ACHN (cell line): Measurements from ENCODE around the gene TMPRSS9.
"Not testable (repeated sequence)": the region's sequence is repeated elsewhere in the genome, so short reads cannot be mapped to it uniquely, and the experiment has no call there.

Experiments
- DNase-seq: peaks from one replicate; pipeline ENCODE4 v3.0.0-alpha.2; 2015
- in situ Hi-C: cut with HindIII; loops from 2 replicates; pipeline ENCODE4 v1.10.0; 2017; ENCODE audit warnings: low sequenced_read_pairs, low pct_ligation_motif_present, low pct_unique_long_range_greater_than_20kb

TMPRSS9 gene

DNA sequence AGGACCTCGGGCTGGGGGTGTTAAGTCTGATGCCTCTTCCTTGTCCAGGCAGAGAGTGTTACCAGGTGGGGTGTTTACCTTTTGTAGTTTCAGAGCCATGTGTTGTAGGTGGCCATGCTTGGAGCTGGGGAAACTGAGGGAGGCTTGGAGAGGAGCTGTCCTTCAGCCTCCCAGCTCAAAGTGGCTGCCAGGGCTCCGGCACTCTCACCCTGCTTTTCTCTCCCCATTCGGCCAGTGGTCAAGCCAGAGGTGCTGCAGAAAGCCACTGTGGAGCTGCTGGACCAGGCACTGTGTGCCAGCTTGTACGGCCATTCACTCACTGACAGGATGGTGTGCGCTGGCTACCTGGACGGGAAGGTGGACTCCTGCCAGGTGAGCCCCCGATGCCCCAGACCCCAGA is 50.0 kb downstream of the TMPRSS9 start:
- DNase-seq = no peak
- in situ Hi-C loops = loop anchor here (25.0 kb wide), 1 partner anchor 173 kb away; the partner anchor contains the start of genes AMH, PLEKHJ1 and SF3A2

DNA sequence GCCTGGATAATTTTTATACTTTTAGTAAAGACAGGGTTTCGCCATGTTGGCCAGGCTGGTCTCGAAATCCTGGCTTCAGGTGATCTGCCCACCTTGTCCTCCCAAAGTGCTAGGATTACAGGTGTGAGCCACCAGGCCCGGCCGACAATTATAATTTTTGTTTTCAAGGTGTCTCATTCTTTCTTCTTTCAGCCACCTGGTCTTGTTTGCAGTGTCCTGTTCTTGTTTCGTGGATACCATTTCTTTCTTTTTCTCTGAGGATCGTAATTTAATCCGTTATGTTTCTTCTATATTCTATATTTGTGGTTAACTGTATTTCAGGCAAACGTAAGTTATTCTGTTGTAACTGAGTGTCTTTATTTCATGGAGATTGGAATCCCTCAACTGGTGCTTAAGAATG is 51.6 kb downstream of the TMPRSS9 start:
- DNase-seq = no peak
- in situ Hi-C loops = loop anchor here (25.0 kb wide), 1 partner anchor 174 kb away; the partner anchor contains the start of genes AMH, PLEKHJ1 and SF3A2

DNA sequence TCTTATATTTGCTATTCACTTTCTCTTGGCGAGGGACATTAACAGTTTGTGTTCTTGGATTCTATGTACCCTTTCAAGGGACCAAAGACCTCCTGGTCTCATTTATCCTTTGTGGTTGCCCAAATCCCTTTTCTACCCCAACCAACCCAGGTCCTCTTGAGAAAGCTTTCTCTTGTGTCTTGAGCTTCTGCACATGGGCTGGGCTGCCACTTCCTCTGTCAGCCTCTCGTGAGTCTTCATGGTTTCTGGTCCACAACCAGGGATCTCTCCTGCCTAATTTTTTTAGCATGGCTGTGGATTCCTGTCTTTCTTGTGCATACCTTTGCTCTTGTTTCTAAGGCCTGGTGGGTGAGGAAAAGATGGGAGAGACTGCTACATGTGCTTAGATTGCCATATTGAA is 52.4 kb downstream of the TMPRSS9 start:
- no peak for DNase-seq
- in situ Hi-C loops = loop anchor here (25.0 kb wide), 1 partner anchor 175 kb away; the partner anchor contains the start of genes AMH, PLEKHJ1 and SF3A2

DNA sequence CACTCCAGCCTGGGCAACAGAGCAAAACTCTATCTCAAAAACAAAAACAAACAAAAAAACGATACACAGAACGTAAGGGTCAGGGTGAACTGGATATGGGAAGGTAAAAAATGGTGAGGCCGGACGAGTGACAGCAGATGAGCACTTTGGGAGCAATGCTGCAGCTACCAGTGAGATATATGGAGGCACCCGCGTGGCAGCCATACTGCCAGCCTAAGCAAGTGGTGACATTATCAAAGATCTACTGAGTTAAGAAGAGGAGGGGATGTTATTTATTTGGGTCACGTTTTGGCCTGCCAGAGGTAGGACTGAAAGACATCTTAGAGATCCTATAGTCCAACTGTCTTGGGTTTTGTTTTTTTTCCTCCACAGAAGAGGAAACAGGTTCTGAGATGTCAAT is 53.1 kb downstream of the TMPRSS9 start:
- no peak for DNase-seq
- in situ Hi-C loops = loop anchor here (25.0 kb wide), 1 partner anchor 176 kb away; the partner anchor contains the start of genes AMH, PLEKHJ1 and SF3A2

DNA sequence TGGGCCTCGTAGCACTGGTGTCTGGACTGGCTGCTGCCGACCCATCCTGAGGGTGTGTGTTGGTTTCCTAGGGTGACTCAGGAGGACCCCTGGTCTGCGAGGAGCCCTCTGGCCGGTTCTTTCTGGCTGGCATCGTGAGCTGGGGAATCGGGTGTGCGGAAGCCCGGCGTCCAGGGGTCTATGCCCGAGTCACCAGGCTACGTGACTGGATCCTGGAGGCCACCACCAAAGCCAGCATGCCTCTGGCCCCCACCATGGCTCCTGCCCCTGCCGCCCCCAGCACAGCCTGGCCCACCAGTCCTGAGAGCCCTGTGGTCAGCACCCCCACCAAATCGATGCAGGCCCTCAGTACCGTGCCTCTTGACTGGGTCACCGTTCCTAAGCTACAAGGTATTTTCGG is 53.6 kb downstream of the TMPRSS9 start:
- in situ Hi-C loops = loop anchor here (25.0 kb wide), 1 partner anchor 176 kb away; the partner anchor contains the start of genes AMH, PLEKHJ1 and SF3A2
- DNase-seq = no peak

DNA sequence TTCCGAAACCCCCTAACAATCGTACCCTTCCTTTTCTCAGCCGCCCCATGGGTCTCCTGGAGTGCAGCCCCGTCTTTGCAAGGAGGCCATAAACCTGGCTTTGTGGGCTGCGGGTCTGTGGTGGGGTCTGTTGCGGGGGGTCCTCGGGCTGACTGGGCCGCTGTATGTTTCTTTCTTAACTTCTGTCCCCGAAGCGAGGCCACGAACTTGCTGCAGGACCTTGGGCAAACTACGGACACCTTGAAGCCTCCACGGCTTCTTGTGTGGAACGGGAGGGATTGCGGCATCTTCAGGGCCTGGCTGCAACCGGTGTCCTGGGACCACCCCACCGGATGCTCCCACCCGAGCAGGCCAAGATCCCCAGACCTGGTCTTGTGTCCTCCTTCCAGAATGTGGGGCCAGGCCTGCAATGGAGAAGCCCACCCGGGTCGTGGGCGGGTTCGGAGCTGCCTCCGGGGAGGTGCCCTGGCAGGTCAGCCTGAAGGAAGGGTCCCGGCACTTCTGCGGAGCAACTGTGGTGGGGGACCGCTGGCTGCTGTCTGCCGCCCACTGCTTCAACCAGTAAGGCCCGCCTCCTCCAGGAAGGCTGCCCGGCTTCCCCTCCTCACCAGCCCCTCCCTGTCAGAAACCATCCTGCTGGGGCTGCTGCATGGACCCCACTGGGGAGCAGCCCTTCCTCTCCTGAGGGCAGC is 55.4 kb downstream of the TMPRSS9 start:
- in situ Hi-C loops = loop anchor here (25.0 kb wide), 1 partner anchor 178 kb away; the partner anchor contains the start of genes AMH, PLEKHJ1 and SF3A2
- no peak for DNase-seq

DNA sequence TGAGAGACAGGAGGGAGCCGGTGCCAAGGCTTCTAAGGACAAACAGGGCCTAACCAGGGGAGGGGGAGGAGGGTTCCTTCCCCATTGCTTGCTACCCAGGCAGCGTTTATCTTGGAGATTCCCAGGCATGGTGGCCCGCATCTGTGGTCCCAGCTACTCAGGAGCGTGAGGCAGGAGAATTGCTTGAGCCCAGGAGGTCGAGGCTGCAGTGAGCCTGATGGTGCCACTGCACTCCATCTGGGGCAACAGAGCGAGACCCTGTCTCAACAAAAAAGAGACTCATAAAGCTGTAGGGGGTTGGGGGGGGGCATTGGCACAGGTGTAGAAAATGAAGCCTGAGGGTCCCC is 55.9 kb downstream of the TMPRSS9 start:
- in situ Hi-C loops = loop anchor here (25.0 kb wide), 1 partner anchor 179 kb away; the partner anchor contains the start of genes AMH, PLEKHJ1 and SF3A2

DNA sequence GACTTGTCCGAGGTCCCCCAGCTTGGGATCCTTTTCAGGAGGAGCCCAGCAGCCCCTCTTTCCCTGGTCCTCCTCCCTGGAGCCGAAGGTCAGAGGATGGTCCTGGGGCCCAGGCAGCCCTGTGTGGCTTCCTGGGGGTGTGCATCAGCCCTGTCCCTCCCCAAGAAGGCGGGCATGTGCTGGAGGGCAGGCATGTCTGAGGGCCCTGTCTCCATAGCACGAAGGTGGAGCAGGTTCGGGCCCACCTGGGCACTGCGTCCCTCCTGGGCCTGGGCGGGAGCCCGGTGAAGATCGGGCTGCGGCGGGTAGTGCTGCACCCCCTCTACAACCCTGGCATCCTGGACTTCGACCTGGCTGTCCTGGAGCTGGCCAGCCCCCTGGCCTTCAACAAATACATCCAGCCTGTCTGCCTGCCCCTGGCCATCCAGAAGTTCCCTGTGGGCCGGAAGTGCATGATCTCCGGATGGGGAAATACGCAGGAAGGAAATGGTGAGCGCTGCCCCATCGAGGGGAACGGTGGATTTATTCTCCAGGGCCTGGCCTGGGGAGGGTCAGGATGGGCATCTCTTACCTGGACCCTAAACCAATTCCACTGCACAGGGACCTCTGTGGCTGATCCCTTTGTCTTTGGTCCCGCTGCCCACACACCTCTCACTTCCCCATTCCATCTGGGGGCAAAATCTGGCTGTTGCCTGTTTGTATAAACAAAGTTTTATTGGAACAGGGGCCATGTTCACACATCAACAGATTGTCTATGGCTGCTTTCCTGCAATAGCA is 56.4 kb downstream of the TMPRSS9 start:
- no peak for DNase-seq
- in situ Hi-C loops = loop anchor here (25.0 kb wide), 1 partner anchor 179 kb away; the partner anchor contains the start of genes AMH, PLEKHJ1 and SF3A2

More for the DNA sequence above, 55.9 kb downstream of the TMPRSS9 start:
- no peak for DNase-seq

DNA sequence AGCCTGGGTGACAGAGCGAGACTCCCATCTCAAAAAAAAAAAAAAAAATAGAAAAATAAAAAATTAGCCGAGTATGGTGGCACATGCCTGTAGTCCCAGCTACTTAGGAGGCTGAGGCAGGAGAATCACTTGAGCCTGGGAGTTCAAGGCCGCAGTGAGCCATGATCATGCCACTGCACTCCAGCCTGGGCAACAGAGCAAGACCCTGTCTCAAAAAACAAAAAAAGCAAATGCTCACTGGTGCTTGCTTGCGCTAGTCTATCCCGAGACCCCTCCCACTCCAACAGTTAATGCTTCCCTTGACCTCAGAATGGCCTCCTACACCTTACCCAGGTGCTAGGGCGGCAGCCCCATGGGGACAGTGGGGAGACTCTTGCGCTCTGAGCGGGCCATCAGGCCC is 57.4 kb downstream of the TMPRSS9 start:
- in situ Hi-C loops = loop anchor here (25.0 kb wide), 1 partner anchor 180 kb away; the partner anchor contains the start of genes AMH, PLEKHJ1 and SF3A2
- DNase-seq = not testable (repeated sequence)

DNA sequence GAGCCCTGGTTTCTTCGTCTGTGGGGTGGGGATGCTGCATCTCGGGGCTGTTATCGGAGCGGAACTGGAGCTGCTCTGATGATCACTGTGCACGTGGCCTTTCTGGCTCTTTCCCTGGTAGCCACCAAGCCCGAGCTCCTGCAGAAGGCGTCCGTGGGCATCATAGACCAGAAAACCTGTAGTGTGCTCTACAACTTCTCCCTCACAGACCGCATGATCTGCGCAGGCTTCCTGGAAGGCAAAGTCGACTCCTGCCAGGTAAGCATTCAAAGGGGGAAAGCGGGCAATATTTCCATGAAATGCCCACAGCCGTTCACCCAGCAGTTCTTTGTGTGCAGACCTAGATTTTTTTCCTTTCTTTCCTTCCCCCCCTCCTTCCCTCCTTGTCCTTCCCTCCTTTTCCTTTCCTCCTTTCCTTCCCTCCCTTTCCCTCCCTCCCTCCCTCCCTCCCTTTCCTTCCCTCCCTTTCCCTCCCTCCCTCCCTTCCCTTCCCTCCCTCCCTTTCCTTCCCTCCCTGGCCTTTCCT is 57.9 kb downstream of the TMPRSS9 start:
- no peak for DNase-seq
- in situ Hi-C loops = loop anchor here (25.0 kb wide), 1 partner anchor 181 kb away; the partner anchor contains the start of genes AMH, PLEKHJ1 and SF3A2

DNA sequence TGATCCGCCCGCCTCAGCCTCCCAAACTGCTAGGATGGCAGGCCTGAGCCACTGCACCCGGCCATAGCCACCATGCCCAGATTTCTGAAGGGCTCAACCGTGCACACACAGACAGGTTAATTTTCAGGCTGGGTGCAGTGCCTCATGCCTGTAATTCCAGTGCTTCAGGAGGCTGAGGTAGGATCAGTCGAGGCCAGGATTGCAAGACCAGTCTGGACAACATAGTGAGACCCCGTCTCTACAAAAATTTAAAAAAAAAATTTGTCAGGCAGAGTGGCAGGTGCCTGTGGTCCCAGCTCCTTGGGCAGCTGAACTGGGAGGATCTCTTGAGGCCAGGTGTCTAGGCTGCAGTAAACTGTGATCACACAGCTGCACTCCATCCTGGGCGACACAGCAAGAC is 59.7 kb downstream of the TMPRSS9 start:
- DNase-seq = no peak
- in situ Hi-C loops = loop anchor here (25.0 kb wide), 1 partner anchor 182 kb away; the partner anchor contains the start of genes AMH, PLEKHJ1 and SF3A2

DNA sequence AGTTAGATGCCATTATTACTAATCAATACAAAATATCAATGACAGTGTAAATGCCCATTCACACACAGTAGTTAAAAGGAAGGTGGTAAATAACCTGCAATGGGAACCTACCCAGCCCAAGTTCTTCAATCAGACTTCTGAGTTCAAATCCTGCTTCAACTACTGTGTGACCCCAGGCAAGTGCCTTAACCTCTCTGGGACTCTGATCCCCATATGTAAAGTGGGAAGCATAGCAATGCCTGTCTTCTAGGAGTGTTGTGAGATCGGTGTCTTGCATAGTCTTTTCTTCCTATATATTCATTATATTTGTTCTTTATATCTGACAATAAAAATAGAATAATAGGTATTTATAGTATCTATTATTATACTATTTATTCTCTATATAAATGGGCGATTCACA is 60.4 kb downstream of the TMPRSS9 start:
- in situ Hi-C loops = loop anchor here (25.0 kb wide), 1 partner anchor 183 kb away; the partner anchor contains the start of genes AMH, PLEKHJ1 and SF3A2

DNA sequence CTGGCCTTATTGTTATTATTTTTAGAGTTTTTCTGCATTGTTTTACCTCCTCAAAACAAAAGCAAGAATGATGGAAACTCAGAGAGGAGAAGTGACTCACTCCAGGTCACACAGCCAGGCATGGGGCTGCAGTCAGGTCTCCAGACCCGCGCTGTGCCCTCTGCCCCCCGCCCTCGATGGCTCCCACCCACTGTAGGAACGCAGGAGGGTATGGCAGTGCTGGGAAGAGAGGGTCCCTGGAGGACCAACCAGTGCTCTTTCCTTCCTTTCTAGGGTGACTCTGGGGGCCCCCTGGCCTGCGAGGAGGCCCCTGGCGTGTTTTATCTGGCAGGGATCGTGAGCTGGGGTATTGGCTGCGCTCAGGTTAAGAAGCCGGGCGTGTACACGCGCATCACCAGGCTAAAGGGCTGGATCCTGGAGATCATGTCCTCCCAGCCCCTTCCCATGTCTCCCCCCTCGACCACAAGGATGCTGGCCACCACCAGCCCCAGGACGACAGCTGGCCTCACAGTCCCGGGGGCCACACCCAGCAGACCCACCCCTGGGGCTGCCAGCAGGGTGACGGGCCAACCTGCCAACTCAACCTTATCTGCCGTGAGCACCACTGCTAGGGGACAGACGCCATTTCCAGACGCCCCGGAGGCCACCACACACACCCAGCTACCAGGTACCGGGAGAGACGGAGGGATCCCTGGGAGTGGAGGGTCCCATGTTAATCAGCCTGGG is 61.7 kb downstream of the TMPRSS9 start:
- in situ Hi-C loops = loop anchor here (25.0 kb wide), 1 partner anchor 184 kb away; the partner anchor contains the start of genes AMH, PLEKHJ1 and SF3A2
- no peak for DNase-seq

More for the DNA sequence above, 60.4 kb downstream of the TMPRSS9 start:
- DNase-seq = no peak

DNA sequence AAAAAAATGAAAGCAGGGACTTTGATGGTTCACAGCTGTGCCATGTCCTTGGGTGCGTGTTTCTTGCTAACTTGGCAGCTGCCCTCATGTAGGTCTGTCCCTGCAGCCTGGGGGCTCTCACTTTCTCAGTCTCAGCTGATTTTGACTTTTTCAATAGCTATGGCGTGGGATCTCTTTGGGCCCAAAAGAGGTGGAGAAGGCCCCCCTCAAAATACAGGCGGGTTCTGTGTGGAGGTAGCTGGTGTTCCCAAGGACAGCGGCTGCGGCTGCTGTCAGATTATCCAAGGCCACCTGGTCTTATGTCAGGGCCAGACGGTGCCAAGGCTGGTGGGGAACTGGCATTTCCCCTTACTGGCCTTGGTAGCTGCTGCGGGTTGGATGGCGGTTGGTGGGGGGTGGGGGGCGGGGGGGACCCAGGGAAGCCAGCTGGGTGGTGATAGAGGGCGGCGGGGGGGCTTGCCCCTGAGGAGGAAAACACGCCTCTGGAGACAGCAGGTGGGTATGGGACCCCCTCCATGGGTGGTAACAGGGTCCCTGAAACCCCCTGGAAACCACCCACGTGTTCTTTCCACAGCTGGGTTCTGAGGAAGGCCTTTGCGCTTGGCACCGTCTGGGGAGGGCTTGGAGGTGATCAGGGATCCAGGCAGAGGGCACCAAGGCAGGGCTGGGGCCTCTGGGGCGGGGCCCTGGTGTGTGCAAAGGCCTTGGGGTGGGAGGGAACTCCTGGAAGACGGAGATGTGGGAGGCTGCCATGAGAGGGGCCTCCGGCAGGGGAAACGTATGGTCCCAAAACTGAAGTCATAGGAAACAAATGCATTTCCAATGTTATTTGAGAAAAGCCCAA is 63.2 kb downstream of the TMPRSS9 start:
- in situ Hi-C loops = loop anchor here (25.0 kb wide), 1 partner anchor 186 kb away; the partner anchor contains the start of genes AMH, PLEKHJ1 and SF3A2
- DNase-seq = no peak

DNA sequence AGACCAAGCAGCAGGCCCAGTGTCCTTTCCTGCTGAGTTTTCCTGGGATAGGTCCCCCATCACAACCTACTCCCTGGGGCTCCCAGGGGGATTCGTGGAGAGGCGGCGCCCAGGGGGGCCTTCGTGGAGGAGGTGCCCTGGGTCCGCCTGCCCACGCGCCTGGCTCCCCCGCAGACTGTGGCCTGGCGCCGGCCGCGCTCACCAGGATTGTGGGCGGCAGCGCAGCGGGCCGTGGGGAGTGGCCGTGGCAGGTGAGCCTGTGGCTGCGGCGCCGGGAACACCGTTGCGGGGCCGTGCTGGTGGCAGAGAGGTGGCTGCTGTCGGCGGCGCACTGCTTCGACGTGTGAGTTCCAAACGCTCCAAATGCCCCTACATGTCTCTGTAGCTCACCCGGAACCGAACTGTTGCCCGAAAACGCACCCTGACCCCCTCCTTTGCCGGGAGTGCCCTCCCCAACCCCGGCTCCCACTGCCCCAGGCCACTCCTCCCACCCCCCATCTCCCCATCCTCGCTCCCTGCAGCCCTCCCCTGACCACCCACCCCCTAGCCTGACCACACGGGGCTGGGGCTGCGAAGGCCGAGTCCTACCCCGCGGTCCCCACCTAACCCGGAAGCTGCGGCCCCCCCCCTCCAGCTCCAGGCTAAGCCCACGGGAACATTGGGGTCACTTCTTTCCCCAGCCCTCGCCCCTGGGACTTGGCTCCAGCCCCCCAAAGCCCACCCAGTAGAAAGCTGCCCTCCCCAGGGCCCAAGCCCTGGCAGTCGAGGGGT is 64.0 kb downstream of the TMPRSS9 start:
- DNase-seq = no peak
- in situ Hi-C loops = loop anchor here (25.0 kb wide), 1 partner anchor 187 kb away; the partner anchor contains the start of genes AMH, PLEKHJ1 and SF3A2
